Endothelial cell of umbilical vein (primary cell): Measurements from ENCODE around the gene TTLL5.

Source experiments
- CTCF ChIP-seq, 2 donors: IDR thresholded peaks; 1 replicate in 1 of 2; 2 replicates in 1 of 2; pipeline ENCODE4 v1.5.1; 2011; ENCODE audit warnings: low read length in 2 of 2, mild to moderate bottlenecking in 2 of 2, moderate library complexity in 2 of 2, control low read depth in 1 of 2, inconsistent platforms in 1 of 2, low read depth in 1 of 2; ENCODE audit not compliant: insufficient read depth in 1 of 2; ENCODE audit errors: extremely low read depth in 1 of 2
- EZH2 ChIP-seq: IDR thresholded peaks from 2 replicates; pipeline ENCODE4 v1.6.1; 2012; ENCODE audit warnings: borderline replicate concordance, low read depth, mild to moderate bottlenecking, moderate library complexity, low read length, inconsistent platforms; ENCODE audit not compliant: severe bottlenecking
- FOS ChIP-seq: IDR thresholded peaks from 2 replicates; pipeline ENCODE4 v1.6.1; 2011; ENCODE audit warnings: mild to moderate bottlenecking, low read length, moderate library complexity, borderline replicate concordance; ENCODE audit not compliant: insufficient read depth
- JUN ChIP-seq: IDR thresholded peaks from 2 replicates; pipeline ENCODE4 v1.6.1; 2011; ENCODE audit warnings: borderline replicate concordance, low read depth; ENCODE audit not compliant: insufficient read length, insufficient read depth
- POLR2A ChIP-seq: IDR thresholded peaks from 2 replicates; pipeline ENCODE4 v1.6.1; 2012; ENCODE audit warnings: low read depth, mild to moderate bottlenecking, control low read depth, low read length
- POLR2AphosphoS5 ChIP-seq: IDR thresholded peaks from 2 replicates; pipeline ENCODE4 v1.6.1; 2012; ENCODE audit warnings: low read depth, mild to moderate bottlenecking, control low read depth, low read length, moderate library complexity; ENCODE audit not compliant: insufficient read depth

GRCh38 chr14:75697386-75697785, 36.3 kb downstream of the TTLL5 start:
- TF ChIP-seq CTCF (IDR thresholded peaks at IDR 0.05; ENCODE audit: extremely low read depth in 1 of 2, insufficient read depth in 1 of 2, low read depth in 1 of 2, low read length in 2 of 2) (no peak), POLR2AphosphoS5 (no peak), POLR2A (no peak), EZH2 (no peak), JUN (no peak), FOS (no peak)
